CD14-positive monocyte (primary cell): ENCODE results near the gene ADAMTSL1. TPM values are rescaled to one million over a fixed set of nuclear protein-coding genes. Genes with fewer than 3 reads are reported as not detected.
A peak's percentile ranks its signal among the peaks of the same experiment; 100 is the strongest.

ENCODE experiments used
- DNase-seq, 3 donors: peaks; one replicate each; pipeline ENCODE4 v3.0.0-alpha.2; 2011 to 2022
- H2AFZ ChIP-seq: 2 replicates; pipeline ENCODE4 v1.6.0; 2012; ENCODE audit warnings: mild to moderate bottlenecking, low read depth, low read length, inconsistent platforms; ENCODE audit not compliant: insufficient read depth, poor library complexity, severe bottlenecking
- H3K27ac ChIP-seq, 2 donors: 1 replicate in 1 of 2; 2 replicates in 1 of 2; pipeline ENCODE4 v1.5.1; 2012 to 2013; ENCODE audit warnings: low read length in 2 of 2, control low read depth in 1 of 2, inconsistent platforms in 1 of 2, low read depth in 1 of 2, mild to moderate bottlenecking in 1 of 2
- H3K27me3 ChIP-seq, 2 donors: one replicate each; pipeline versions ENCODE4 v1.6.0 to v1.6.1; 2011 to 2013; ENCODE audit warnings: low read length in 2 of 2; ENCODE audit not compliant: control insufficient read depth in 2 of 2, insufficient read depth in 2 of 2
- H3K36me3 ChIP-seq, 2 donors: replicated peaks in 1 of 2; 1 replicate in 1 of 2; 2 replicates in 1 of 2; pipeline versions ENCODE4 v1.5.1 to v1.6.1; 2012 to 2013; ENCODE audit warnings: low read length in 2 of 2, control low read depth in 1 of 2, inconsistent platforms in 1 of 2, mild to moderate bottlenecking in 1 of 2; ENCODE audit not compliant: insufficient read depth in 2 of 2, control insufficient read depth in 1 of 2
- H3K4me1 ChIP-seq, 2 donors: 1 replicate in 1 of 2; 2 replicates in 1 of 2; pipeline versions ENCODE4 v1.5.1 to v1.6.1; 2012 to 2013; ENCODE audit warnings: low read length in 2 of 2, control low read depth in 1 of 2, inconsistent platforms in 1 of 2, mild to moderate bottlenecking in 1 of 2, moderate library complexity in 1 of 2; ENCODE audit not compliant: insufficient read depth in 2 of 2, control insufficient read depth in 1 of 2
- H3K4me2 ChIP-seq: replicated peaks from 2 replicates; pipeline ENCODE3; 2012; ENCODE audit warnings: low read length, moderate library complexity, mild to moderate bottlenecking; ENCODE audit not compliant: poor library complexity, severe bottlenecking; ENCODE audit errors: extremely low read depth
- H3K4me3 ChIP-seq, 3 experiments: fragments of 200-600 bp in 1 of 3; sonication (generic) in 1 of 3; replicated peaks in 1 of 3; 1 replicate in 2 of 3; 2 replicates in 1 of 3; pipeline ENCODE4 v1.5.1; 2011 to 2013; ENCODE audit warnings: low read length in 3 of 3, mild to moderate bottlenecking in 3 of 3, control low read depth in 2 of 3, low read depth in 2 of 3, inconsistent platforms in 1 of 3, moderate library complexity in 1 of 3
- H3K79me2 ChIP-seq: 2 replicates; pipeline ENCODE4 v1.6.0; 2012; ENCODE audit warnings: mild to moderate bottlenecking, control low read depth, inconsistent platforms, low read length, moderate library complexity; ENCODE audit not compliant: insufficient read depth
- H3K9ac ChIP-seq: 2 replicates; pipeline ENCODE4 v1.6.0; 2017; ENCODE audit warnings: low read length, mild to moderate bottlenecking; ENCODE audit not compliant: insufficient read depth, poor library complexity, severe bottlenecking
- H3K9me3 ChIP-seq, 2 donors: replicated peaks in 1 of 2; 1 replicate in 1 of 2; 2 replicates in 1 of 2; pipeline versions ENCODE4 v1.5.1 to v1.6.1; 2012 to 2013; ENCODE audit warnings: low read length in 2 of 2, control low read depth in 1 of 2; ENCODE audit not compliant: control insufficient read depth in 1 of 2, insufficient read depth in 1 of 2
- H4K20me1 ChIP-seq: 2 replicates; pipeline ENCODE4 v1.6.0; 2012; ENCODE audit warnings: mild to moderate bottlenecking, low read length, control low read depth, moderate library complexity; ENCODE audit not compliant: insufficient read depth
- H3K27ac Mint-ChIP-seq, 7 donors: one replicate each; pipeline ENCODE4 v1.8.0; 2020; ENCODE audit warnings: mild to moderate bottlenecking in 7 of 7, mixed read lengths in 7 of 7, moderate library complexity in 6 of 7, inconsistent platforms in 2 of 7
- H3K27me3 Mint-ChIP-seq, 3 donors: one replicate each; pipeline ENCODE4 v1.8.0; 2021 to 2022; ENCODE audit warnings: low read depth in 3 of 3, mild to moderate bottlenecking in 3 of 3, mixed read lengths in 3 of 3, moderate library complexity in 3 of 3, inconsistent platforms in 1 of 3
- H3K36me3 Mint-ChIP-seq, 2 donors: one replicate each; pipeline ENCODE4 v1.8.0; 2020; ENCODE audit warnings: mixed read lengths in 2 of 2, inconsistent platforms in 1 of 2, mild to moderate bottlenecking in 1 of 2
- H3K4me1 Mint-ChIP-seq: one replicate; pipeline ENCODE4 v1.8.0; 2020; ENCODE audit warnings: mild to moderate bottlenecking, mixed read lengths
- H3K4me3 Mint-ChIP-seq, 2 donors: one replicate each; pipeline ENCODE4 v1.8.0; 2020; ENCODE audit warnings: mild to moderate bottlenecking in 2 of 2, mixed read lengths in 2 of 2, moderate library complexity in 1 of 2
- H3K9me3 Mint-ChIP-seq, 7 donors: one replicate each; pipeline ENCODE4 v1.8.0; 2020 to 2022; ENCODE audit warnings: mixed read lengths in 7 of 7, mild to moderate bottlenecking in 6 of 7, moderate library complexity in 6 of 7, inconsistent platforms in 2 of 7
- CTCF ChIP-seq: fragments of 200-600 bp; IDR thresholded peaks from one replicate; pipeline ENCODE4 v1.8.0; 2022; ENCODE audit warnings: antibody characterized with exemption, mild to moderate bottlenecking
- WGBS: methylation state at CpG from one replicate; pipeline ENCODE4 v1.1.5; 2013; ENCODE audit warnings: missing lambda C conversion rate; ENCODE audit not compliant: insufficient coverage; 5-methylcytosine and 5-hydroxymethylcytosine counted together
- intact Hi-C, 2 donors: fragments of 100-400 bp; cut with micrococcal nuclease; formaldehyde crosslinking; loops; one replicate each; pipeline versions ENCODE4 v1.15.0 to v1.15.1; 2023
- polyA minus RNA-seq: library from RNA; depleted of rRNA, polyadenylated mRNA; stranded (reverse); fragments of >200 nt; gene quantifications from 2 replicates; pipeline ENCODE4 v1.2.3, GENCODE V29; 2012
- polyA plus RNA-seq, 3 donors: library from polyadenylated mRNA; depleted of rRNA in 1 of 3; unstranded in 2 of 3; stranded (reverse) in 1 of 3; fragments of 300-500 nt in 2 of 3; fragments of >200 nt in 1 of 3; fragmentation: Illumina TruSeq in 2 of 3; gene quantifications; 1 replicate in 2 of 3; 2 replicates in 1 of 3; pipeline ENCODE4 v1.2.3, GENCODE V29; 2012 to 2021
- total RNA-seq, 12 experiments: library from RNA in 1 of 12; stranded (reverse) in 1 of 12; fragments of 120-200 nt in 1 of 12; gene quantifications; one replicate each; pipeline ENCODE4 v1.2.4 and lab custom pipeline; 2013 to 2026; ENCODE audit warnings: mixed read lengths in 6 of 12, inconsistent platforms in 1 of 12

Gene ADAMTSL1
- total RNA-seq (2013) = 0.02 TPM
- polyA plus RNA-seq (not detected), polyA minus RNA-seq (not detected in 2 replicates), total RNA-seq (lab: John Stamatoyannopoulos, UW) (0 to 13.2 (median 0.08) reads per million in 11 experiments)

GRCh38 chr9:18473652-18474279 lies at the start of gene ADAMTSL1:
Gene ADAMTSL1 (plus strand): TSS chr9:18474153. CDS start chr9:18474233, 80 bp downstream.
- Histone ChIP-seq H3K4me3 (no peak within 1 kb of the TSS), H3K4me1 (no peaks in the 10 kb centered on the region), H3K36me3 (no peaks in the 10 kb centered on the region), H2AFZ (no peak within 1 kb of the TSS), H3K27me3 (no peaks in the 10 kb centered on the region), H4K20me1 (no peaks in the 10 kb centered on the region), H3K9me3 (no peaks in the 10 kb centered on the region), H3K4me2 (no peak within 1 kb of the TSS), H3K79me2 (no peaks in the 10 kb centered on the region), H3K9ac (no peak within 1 kb of the TSS), H3K27ac (no peak within 1 kb of the TSS)
- Mint-ChIP-seq H3K4me3 (no peak within 1 kb of the TSS), H3K4me1 (no peaks in the 10 kb centered on the region), H3K27me3 (peaks cover 4 to 15% (median 10%) of the 10 kb centered on the region in 3 donors), H3K9me3 (peaks cover 0 to 3% (median 0%) of the 10 kb centered on the region in 7 donors), H3K36me3 (no peaks in the 10 kb centered on the region), H3K27ac (no peak within 1 kb of the TSS)
- no peak for DNase-seq
- intact Hi-C loops = no loop called here
- TF ChIP-seq CTCF = no peak
- WGBS = 1% methylated on average over 10 of the region's 13 CpGs

GRCh38 chr9:18427691-18428090 lies 46.3 kb upstream of the ADAMTSL1 start:
- peak overlapping the region in 1 of 7 donors; percentile 61 for H3K27ac Mint-ChIP-seq
- intact Hi-C loops = no loop called here

More at GRCh38 chr9:18427691-18428090, 46.3 kb upstream of the ADAMTSL1 start:
- no peak for TF ChIP-seq CTCF
- Mint-ChIP-seq H3K4me3 (no peak overlapping the region), H3K27me3 (peaks cover 0 to 6% (median 1%) of the 10 kb centered on the region in 3 donors), H3K36me3 (no peaks in the 10 kb centered on the region), H3K9me3 (no peaks in the 10 kb centered on the region), H3K4me1 (no peaks in the 10 kb centered on the region)
- Histone ChIP-seq H3K27ac (no peak overlapping the region), H3K9ac (no peak overlapping the region), H3K79me2 (no peaks in the 10 kb centered on the region), H3K4me1 (no peaks in the 10 kb centered on the region), H3K9me3 (no peaks in the 10 kb centered on the region), H3K36me3 (no peaks in the 10 kb centered on the region), H3K4me3 (no peak overlapping the region), H2AFZ (no peak overlapping the region), H4K20me1 (no peaks in the 10 kb centered on the region), H3K27me3 (no peaks in the 10 kb centered on the region), H3K4me2 (no peak overlapping the region)
- no peak for DNase-seq
- WGBS = no CpG with 5 or more reads among the region's 4 CpGs
